ENCODE data around the gene TMEM69. TPM values are rescaled to one million over a fixed set of nuclear protein-coding genes. Genes with fewer than 3 reads are reported as not detected.

Gene TMEM69
- total RNA-seq, 1 experiment from 2014 or later, result 19.1 TPM

- in situ Hi-C loops (cut with HindIII; ENCODE audit: low pct_unique_long_range_greater_than_20kb, low sequenced_read_pairs), result no loop called here
- intact Hi-C loops (cut with micrococcal nuclease; ENCODE audit: unreplicated experiment), result no loop called here
These were observed 19.5 kb upstream of the TMEM69 start for GRCh38 chr1:45668526-45668925.

GRCh38 chr1:45669379-45669778 is 18.6 kb upstream of the TMEM69 start:
- Histone ChIP-seq H3K4me3 (ENCODE audit: low read depth in 2 of 2, low read length in 2 of 2) (no peak overlapping the region), H3K9me3 (ENCODE audit: control insufficient read depth, insufficient read depth, low read depth, low read length) (no peaks in the 10 kb centered on the region), H3K4me1 (ENCODE audit: control insufficient read depth, insufficient read depth, low read length) (no peaks in the 10 kb centered on the region), H3K27me3 (ENCODE audit: control insufficient read depth, insufficient read depth, low read length) (no peaks in the 10 kb centered on the region), H3K36me3 (ENCODE audit: control insufficient read depth, insufficient read depth, low read length) (no peaks in the 10 kb centered on the region), H3K27ac (ENCODE audit: low read length) (no peak overlapping the region)
- in situ Hi-C loops (cut with HindIII; ENCODE audit: low pct_unique_long_range_greater_than_20kb, low sequenced_read_pairs) (no loop called here), intact Hi-C loops (cut with micrococcal nuclease; ENCODE audit: unreplicated experiment) (no loop called here)
- TF ChIP-seq SIN3A (IDR thresholded peaks at IDR 0.05; ENCODE audit: borderline replicate concordance, insufficient read depth, low read depth, low read length) (no peak), REST (IDR thresholded peaks at IDR 0.05; ENCODE audit: insufficient read depth in 1 of 2, low read depth in 2 of 2, low read length in 1 of 2) (no peak), TCF7L2 (IDR thresholded peaks at IDR 0.05; ENCODE audit: low read depth, low read length) (no peak), CTCF (IDR thresholded peaks at IDR 0.05) (no peak), POLR2AphosphoS5 (IDR thresholded peaks at IDR 0.05; ENCODE audit: low read depth, low read length) (no peak)
- no peak for ATAC-seq
- BruUV-seq (replicated peaks), result no TSS peak
- ChIA-PET CTCF (no interaction called here), POLR2A (interaction anchor here (0.6 kb wide), 1 partner anchor 92 kb away, joined by 7 read pairs; no protein-coding TSS in a partner anchor)
- DNase-seq (ENCODE audit: low read depth, low spot score), result no peak

More at GRCh38 chr1:45668526-45668925, 19.5 kb upstream of the TMEM69 start:
- POLR2A ChIA-PET, result no interaction called here
- TF ChIP-seq REST (IDR thresholded peaks at IDR 0.05; ENCODE audit: insufficient read depth in 1 of 2, low read depth in 2 of 2, low read length in 1 of 2) (no peak), POLR2AphosphoS5 (IDR thresholded peaks at IDR 0.05; ENCODE audit: low read depth, low read length) (no peak), TCF7L2 (IDR thresholded peaks at IDR 0.05; ENCODE audit: low read depth, low read length) (no peak), SIN3A (IDR thresholded peaks at IDR 0.05; ENCODE audit: borderline replicate concordance, insufficient read depth, low read depth, low read length) (no peak), CTCF (IDR thresholded peaks at IDR 0.05) (no peak)
- Histone ChIP-seq H3K27me3 (ENCODE audit: control insufficient read depth, insufficient read depth, low read length) (no peaks in the 10 kb centered on the region), H3K4me3 (ENCODE audit: low read depth in 2 of 2, low read length in 2 of 2) (no peak overlapping the region), H3K4me1 (ENCODE audit: control insufficient read depth, insufficient read depth, low read length) (no peaks in the 10 kb centered on the region), H3K9me3 (ENCODE audit: control insufficient read depth, insufficient read depth, low read depth, low read length) (no peaks in the 10 kb centered on the region), H3K36me3 (ENCODE audit: control insufficient read depth, insufficient read depth, low read length) (no peaks in the 10 kb centered on the region), H3K27ac (ENCODE audit: low read length) (no peak overlapping the region)
- BruUV-seq (replicated peaks), result no TSS peak
- no peak for DNase-seq (ENCODE audit: low read depth, low spot score)
- CTCF ChIA-PET, result no interaction called here
- no peak for ATAC-seq
